Measurements from ENCODE around the gene GADD45B. TPM values are rescaled to one million over a fixed set of nuclear protein-coding genes. Genes with fewer than 3 reads are reported as not detected.
A peak's percentile ranks its signal among the peaks of the same experiment; 100 is the strongest.
"Not testable (repeated sequence)": the region's sequence is repeated elsewhere in the genome, so short reads cannot be mapped to it uniquely, and the experiment has no call there.

Gene GADD45B
- total RNA-seq, 4 donors from 2014 or later = 148 to 250 (median 195) TPM

- no peak overlapping the region for H3K4me3 ChIP-seq (replicated peaks in 1 of 3)
- intact Hi-C loops (cut with DNase I) = no loop called here
- WGBS, 2 donors = 91 to 93% methylated on average over 8 of the region's 8 CpGs
These were observed 18.4 kb upstream of the GADD45B start for GRCh38 chr19:2457394-2458037.

DNA sequence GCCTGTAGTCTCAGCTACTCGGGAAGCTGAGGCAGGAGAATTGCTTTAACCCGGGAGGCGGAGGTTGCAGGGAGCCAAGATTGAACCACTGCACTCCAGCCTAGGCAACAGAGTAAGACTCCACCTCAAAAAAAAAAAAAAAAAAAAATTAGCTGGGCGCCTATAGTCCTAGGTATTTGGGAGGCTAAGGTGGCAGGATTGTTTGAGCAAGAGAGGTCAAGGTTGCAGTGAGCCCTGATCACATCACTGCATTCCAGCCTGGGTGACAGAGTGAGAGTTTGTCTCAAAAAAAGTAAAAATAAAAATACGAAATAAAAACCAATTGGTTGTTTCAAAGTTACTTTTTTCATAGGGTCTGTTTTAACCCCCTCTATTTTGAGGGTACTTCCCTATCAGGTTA, 17.9 kb upstream of the GADD45B start:
- TF ChIP-seq, protein P1, sequence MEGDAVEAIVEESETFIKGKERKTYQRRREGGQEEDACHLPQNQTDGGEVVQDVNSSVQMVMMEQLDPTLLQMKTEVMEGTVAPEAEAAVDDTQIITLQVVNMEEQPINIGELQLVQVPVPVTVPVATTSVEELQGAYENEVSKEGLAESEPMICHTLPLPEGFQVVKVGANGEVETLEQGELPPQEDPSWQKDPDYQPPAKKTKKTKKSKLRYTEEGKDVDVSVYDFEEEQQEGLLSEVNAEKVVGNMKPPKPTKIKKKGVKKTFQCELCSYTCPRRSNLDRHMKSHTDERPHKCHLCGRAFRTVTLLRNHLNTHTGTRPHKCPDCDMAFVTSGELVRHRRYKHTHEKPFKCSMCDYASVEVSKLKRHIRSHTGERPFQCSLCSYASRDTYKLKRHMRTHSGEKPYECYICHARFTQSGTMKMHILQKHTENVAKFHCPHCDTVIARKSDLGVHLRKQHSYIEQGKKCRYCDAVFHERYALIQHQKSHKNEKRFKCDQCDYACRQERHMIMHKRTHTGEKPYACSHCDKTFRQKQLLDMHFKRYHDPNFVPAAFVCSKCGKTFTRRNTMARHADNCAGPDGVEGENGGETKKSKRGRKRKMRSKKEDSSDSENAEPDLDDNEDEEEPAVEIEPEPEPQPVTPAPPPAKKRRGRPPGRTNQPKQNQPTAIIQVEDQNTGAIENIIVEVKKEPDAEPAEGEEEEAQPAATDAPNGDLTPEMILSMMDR (IDR thresholded peaks at IDR 0.05) = no peak
- no peak for TF ChIP-seq POLR2A (IDR thresholded peaks at IDR 0.05)
- no peak overlapping the region for H3K4me3 ChIP-seq (replicated peaks in 1 of 3)
- intact Hi-C loops (cut with DNase I) = no loop called here
- H3K36me3 ChIP-seq = no peaks in the 10 kb centered on the region
- H3K4me1 ChIP-seq = peaks cover 15 to 26% of the 10 kb centered on the region in 2 donors
- 95 to 96% methylated on average over 5 of the region's 5 CpGs for WGBS, 2 donors
- no peak for DNase-seq
- no peaks in the 10 kb centered on the region for H3K9me3 ChIP-seq
- H3K27ac ChIP-seq = no peak overlapping the region
- H3K27me3 ChIP-seq = no peaks in the 10 kb centered on the region

More at GRCh38 chr19:2457394-2458037, 18.4 kb upstream of the GADD45B start:
- H3K9me3 ChIP-seq = no peaks in the 10 kb centered on the region
- H3K27ac ChIP-seq = peak overlapping the region in 1 of 3 donors; percentile 75
- TF ChIP-seq, protein P1 (IDR thresholded peaks at IDR 0.05) = no peak
- no peak for TF ChIP-seq POLR2A (IDR thresholded peaks at IDR 0.05)
- peaks cover 15 to 24% of the 10 kb centered on the region in 2 donors for H3K4me1 ChIP-seq
- no peaks in the 10 kb centered on the region for H3K36me3 ChIP-seq
- no peaks in the 10 kb centered on the region for H3K27me3 ChIP-seq
- DNase-seq = no peak

- intact Hi-C loops (cut with DNase I); H3K27ac ChIP-seq; H3K36me3 ChIP-seq; H3K4me3 ChIP-seq (replicated peaks in 1 of 3); H3K27me3 ChIP-seq; DNase-seq; H3K9me3 ChIP-seq: not testable (repeated sequence)
- WGBS, 2 donors = 82 to 83% methylated on average over 8 to 10 of the region's 10 CpGs
- peaks cover 15 to 26% of the 10 kb centered on the region in 2 donors for H3K4me1 ChIP-seq
These were observed 17.2 kb upstream of the GADD45B start for GRCh38 chr19:2458776-2459175.

- Histone ChIP-seq H3K4me1 (peaks cover 15 to 25% of the 10 kb centered on the region in 2 donors), H3K4me3 (replicated peaks in 1 of 3) (no peak overlapping the region), H3K9me3 (no peaks in the 10 kb centered on the region), H3K27me3 (no peaks in the 10 kb centered on the region), H3K27ac (no peak overlapping the region), H3K36me3 (no peaks in the 10 kb centered on the region)
- 82 to 100% methylated on average over 1 of the region's 1 CpG for WGBS, 2 donors
- TF ChIP-seq, protein P1 (IDR thresholded peaks at IDR 0.05) = no peak
- no peak for TF ChIP-seq POLR2A (IDR thresholded peaks at IDR 0.05)
- DNase-seq = no peak
- intact Hi-C loops (cut with DNase I) = loop anchor here (10.0 kb wide), 1 partner anchor 295 kb away; no protein-coding TSS in a partner anchor
These were observed 15.7 kb upstream of the GADD45B start for GRCh38 chr19:2460245-2460644.

GRCh38 chr19:2461751-2462634, 13.9 kb upstream of the GADD45B start:
- Histone ChIP-seq H3K27me3 (no peaks in the 10 kb centered on the region), H3K9me3 (no peaks in the 10 kb centered on the region), H3K4me1 (peaks cover 8 to 17% of the 10 kb centered on the region in 2 donors), H3K36me3 (no peaks in the 10 kb centered on the region), H3K4me3 (replicated peaks in 1 of 3) (peak overlapping the region in 2 of 3 donors; percentile 12 to 56), H3K27ac (no peak overlapping the region)
- intact Hi-C loops (cut with DNase I) = loop anchor here (10.0 kb wide), 1 partner anchor 293 kb away; no protein-coding TSS in a partner anchor
- TF ChIP-seq POLR2A (IDR thresholded peaks at IDR 0.05) = no peak
- TF ChIP-seq, protein P1 (IDR thresholded peaks at IDR 0.05) = no peak
- DNase-seq = peak; percentile 22 to 31
- WGBS, 2 donors = 14 to 15% methylated on average over 13 to 21 of the region's 62 CpGs

All from thyroid gland (tissue), 4 donors.